ENCODE results near the gene MED13L.

Gene MED13L

DNA sequence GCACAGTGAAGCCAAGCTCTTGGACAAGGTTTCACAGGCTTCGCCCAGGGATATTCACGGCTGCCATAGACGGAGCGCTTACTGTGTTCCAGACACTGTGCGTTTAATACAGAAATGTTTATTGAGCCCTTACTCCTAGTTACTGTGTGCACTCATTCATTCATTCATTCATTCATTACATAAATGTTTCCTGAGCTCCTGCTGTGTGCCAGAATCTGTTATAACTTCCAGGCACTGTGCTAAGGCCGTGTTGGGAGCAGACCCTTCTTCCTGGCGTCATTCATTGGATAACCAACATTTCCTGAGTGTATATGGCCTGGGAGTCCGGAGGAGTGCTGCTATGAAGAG lies 760 bp upstream of the MED13L start:
- no peak for DNase-seq (ENCODE audit: low spot score)

DNA sequence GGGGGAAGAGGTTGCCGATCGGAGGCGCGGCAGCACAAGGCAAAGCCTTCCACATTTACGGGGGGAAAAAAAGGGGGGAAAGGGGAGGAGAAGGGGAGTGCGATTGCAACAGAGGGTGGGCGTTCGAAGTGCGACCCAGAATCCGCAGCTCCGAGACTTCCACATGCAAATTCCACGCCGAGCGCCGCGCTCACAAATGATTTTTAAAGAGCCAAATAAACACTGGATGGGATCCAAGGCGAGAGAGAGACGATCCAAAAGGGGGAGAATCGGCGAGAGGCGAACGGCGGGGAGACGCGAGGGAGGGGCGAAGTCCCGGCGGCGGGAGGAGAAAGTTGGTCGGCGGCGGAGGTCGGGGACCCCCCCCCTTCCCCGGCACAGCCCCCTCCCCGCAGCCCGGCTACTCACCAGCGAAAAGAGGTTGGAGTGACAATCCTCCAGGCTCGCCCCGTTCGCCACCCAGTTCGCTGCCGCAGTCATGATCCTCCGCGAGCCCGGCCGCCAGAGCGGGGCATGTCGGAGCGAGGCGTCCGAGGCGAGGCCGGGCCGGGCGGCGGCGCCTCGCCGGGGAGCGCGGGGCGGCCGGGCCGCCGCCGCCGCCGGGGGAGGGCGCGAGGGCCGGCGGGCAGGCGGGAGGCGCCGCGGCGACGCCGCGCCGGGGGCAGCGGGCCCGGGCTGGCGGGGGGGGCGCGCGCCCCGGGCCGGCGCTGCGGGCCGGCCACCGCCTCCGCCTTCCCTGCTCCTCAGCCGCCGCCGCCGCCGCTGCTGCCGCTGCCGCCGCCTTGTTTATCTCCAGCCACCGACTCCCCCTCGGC lies 634 bp downstream of the MED13L start:
- DNase-seq (ENCODE audit: low spot score), result no peak

DNA sequence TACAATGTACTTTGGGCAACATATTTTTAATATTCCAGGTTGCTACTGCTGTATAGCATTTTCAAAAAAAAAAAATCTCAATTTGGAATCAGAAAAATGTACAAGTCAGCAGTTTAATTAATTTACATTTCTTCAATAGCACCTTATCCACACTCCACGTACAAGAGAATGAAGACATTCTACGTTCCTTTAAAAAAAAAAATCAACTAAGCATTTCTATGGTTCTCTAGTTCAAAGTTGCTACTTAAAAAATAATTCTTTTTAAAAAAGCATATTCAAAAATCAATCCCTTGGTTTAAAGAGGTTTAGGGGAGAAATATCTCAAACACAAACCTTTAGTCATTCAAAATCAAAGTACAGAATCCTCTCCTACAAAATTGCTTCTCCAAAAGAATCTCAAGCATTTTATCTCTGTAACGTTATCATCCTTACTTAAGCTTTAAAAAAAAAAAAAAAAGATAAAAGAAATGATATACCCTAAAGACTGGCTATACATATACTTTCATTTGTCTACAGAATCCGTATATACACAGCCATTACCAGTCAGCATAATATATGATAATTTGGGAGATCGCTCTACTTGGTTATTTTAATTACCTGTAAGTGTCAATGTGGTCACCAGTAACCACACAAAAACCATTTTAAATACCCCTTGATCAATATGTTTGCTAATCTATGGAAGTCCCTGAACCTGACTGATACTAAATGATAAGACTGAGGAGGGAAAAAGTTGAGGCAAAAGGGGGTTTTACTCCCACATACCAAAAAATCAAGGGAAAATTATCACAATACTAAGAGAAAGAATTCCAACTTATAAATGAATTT lies 2.7 kb downstream of the MED13L start:
- DNase-seq (ENCODE audit: low spot score), result no peak

DNA sequence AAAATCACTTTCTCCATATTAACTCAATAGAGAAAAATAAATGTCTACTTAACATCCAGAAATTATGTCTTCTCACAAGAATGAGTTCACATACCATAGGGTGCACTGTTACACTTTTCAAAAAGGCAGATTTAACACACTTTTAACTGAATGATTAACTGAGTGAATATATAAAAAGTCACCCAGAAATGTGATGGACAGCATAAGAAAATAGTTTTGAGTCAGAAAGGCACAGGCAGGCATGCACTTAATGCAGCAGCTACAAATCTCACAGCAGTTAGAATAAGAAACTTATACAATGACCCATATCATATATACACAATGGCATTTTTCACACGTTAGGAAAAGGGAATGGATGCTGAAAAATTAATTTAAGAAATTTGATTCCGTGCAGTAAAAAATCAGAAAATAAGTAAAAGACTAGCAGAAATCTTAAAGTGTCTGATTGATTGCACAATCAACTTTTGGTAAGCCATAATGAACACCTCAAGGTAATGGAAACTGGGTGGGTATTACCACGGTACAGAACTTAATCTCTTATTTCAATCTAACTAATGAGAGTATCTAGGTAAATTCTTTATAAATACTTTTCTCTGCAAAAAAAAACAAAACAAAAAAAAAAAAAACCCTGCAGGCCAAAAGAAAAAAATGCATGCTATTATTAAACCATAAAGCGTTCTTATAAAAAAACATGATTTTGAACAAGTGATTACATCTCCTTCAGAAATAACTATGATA lies 3.5 kb downstream of the MED13L start:
- no peak for DNase-seq (ENCODE audit: low spot score)

DNA sequence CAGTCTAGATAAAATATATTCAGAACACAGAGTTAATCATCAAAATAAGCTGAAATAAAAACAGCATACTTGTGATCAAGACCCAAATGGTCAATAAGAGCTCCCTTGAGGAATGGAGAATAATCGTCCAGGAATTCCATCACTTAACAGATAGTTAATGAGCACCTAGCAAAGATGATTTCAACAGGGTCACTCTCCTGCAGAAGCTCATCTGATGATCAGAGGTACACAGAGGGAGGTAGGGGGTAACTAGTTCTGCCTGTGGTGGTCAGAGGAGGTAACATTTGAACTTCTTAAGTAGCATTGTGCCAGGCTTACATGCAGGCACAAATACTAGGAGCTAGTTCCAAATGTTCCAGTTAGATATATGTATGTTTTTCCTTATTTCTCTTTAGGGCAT lies 9.5 kb downstream of the MED13L start:
- DNase-seq (ENCODE audit: low spot score), result no peak

DNA sequence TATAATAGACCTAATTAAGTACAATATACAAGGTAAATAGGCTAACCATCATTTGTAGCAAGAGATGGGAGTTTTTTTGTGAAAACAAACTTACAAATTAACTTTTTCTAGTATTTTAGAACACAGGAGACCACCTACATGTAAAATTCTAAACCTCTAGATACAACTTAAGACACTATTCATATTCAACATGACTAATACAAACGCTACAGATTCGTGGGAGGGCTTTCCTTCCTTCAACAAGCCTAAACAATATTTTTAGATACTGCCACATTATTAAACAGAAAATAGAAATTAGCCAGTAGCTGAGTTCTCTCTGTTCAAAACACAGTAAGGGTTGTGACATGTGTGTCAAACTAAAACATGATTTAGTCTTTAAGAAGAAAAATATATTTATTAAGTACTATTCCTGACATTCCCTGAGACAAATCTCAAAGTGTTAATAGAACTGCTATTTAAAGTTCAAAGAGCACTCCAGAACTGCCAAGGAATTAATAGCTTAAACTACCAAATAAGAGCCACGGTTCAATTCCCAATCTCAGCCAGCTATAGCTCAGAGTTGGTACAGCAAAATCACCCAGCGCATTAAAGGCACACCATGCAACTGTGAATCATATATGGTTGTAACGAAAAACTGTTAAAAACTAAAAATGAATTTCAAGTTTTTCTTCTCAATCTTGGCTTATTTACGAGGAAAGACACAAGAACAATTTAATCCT lies 10.7 kb downstream of the MED13L start:
- no peak for DNase-seq (ENCODE audit: low spot score)

DNA sequence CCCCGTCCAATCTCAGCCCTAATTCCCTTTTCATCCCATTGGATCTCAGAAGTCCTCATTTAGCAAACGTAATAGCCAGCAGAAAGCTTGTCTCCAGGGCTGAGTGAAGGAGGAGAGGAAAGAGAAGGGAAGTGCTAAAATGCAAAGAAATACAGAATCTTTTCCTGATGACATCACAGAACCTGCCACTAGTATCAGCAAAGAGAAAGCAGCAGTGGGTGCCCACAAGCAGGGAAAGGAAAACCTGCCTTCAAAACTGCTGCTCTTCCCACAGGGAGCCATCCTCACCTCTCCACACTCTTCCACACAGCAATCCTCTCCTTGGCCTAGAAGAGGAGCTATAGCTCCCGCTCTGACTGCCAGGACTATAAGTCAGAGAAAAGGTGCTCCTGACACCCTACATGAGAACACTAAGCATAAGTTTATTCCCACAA lies 11.3 kb downstream of the MED13L start:
- no peak for DNase-seq (ENCODE audit: low spot score)

DNA sequence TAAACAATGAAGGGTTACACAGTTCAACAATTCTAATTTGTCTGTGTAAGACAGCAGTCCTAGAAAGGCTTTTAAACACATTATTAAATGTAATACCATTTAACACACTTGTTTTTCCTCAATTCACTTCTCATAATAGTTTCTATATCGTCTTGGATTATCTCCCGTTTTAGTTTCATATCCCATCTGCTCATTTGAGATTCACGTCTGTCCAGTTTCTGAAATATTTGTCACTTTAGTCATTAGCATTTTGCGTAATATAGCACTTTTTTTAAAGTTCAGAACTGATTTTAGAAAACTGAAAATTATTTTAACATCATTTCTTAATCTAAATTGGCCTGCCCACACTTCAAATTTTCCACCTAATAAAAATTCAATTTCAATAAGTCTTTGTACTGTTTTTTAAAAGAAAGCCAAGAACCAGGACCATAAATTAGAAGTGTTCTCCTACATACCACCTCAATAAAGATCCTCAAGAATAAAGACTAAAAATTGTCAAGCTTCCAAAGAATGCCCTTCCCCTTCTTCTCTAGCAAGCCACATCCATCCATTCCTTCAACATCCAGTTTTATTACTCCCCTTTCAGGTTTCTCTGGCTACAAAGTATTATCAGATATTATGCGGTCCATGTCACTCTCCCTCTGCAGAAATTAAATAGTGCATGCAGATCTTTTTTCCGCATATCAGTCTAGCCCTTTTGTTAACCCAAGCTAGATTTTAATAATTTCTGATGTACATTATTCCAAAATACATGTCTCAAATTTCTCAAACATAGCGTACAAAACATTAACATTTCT lies 11.9 kb downstream of the MED13L start:
- DNase-seq (ENCODE audit: low spot score), result no peak

DNA sequence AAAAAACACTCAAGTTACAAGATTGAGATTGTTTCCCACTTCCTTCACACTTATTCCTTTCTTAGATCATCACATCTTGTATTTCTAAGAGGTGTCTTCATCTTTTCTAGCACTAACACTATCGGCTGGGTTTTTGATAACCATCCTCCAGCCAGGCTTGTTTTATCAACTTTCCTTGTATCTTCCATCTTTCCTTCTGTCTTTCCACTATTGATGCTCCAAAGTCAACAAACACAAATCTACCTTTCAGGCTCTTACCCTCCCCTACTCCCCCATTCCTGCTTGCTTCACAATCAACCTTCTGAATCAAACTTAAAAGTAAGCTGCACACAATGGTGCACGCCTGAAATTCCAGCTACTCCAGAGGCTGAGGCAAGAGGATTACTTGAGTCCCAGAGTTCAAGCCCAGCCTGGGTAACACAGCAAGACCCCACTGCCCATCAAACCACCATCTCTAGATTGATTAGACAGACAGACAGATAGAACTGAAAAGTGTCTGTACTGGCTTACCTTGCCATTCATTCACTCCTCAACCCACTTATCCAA lies 12.9 kb downstream of the MED13L start:
- no peak for DNase-seq (ENCODE audit: low spot score)

DNA sequence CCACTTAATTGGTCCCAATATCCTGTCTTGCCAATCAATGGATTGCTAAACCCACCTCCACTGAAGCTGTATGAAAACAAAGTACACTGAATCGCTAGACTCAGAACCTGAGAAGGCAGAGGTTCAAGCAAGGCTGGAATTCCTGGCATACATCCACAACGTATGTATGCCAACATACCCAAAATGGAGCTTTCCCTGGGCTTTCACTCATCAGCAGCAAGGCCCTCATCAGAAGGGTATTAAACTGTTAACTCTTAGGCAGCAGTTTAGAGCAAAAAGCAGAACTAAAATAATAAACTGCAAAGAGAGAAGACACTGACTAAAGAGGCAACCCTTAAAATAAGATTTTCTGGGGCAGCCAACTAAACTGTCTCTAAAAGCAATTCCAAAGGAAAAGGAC lies 13.6 kb downstream of the MED13L start:
- no peak for DNase-seq (ENCODE audit: low spot score)

DNA sequence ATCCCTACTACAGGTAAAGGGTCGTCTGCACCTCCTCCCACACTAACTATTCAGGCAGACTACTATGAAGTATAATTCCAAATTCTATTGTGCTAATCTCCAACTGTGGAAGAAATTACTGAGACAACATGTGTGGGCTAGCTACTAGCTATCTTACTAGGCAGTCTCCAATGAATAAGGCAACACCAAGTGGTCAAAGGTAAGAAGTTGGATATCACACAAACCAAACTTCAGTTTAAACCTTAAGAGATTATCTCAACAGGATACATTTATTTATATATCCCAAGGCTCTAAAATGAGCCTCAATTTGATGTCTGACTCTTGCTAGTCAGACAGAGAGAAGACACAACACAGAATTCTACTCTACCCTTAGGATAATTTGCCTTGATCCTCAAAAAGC lies 14.1 kb downstream of the MED13L start:
- no peak for DNase-seq (ENCODE audit: low spot score)

DNA sequence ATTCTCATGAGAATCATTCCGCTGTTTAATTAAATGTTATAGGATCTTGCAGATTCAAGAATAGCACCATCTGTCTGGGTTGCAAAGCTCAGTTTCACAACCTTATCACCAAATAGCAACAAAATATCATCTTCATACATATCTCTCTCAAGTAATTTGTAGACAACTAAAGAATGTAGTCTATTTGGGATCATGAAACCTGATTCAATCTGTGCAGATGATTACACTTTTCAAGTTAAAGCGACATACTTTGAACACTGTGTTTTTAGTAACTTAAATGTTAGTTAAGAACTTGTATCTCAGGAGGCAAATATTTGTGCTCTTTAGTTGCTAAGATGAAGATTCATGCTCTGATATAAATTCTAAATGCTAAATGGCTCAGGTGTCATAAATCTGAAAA lies 14.8 kb downstream of the MED13L start:
- DNase-seq (ENCODE audit: low spot score), result no peak

DNA sequence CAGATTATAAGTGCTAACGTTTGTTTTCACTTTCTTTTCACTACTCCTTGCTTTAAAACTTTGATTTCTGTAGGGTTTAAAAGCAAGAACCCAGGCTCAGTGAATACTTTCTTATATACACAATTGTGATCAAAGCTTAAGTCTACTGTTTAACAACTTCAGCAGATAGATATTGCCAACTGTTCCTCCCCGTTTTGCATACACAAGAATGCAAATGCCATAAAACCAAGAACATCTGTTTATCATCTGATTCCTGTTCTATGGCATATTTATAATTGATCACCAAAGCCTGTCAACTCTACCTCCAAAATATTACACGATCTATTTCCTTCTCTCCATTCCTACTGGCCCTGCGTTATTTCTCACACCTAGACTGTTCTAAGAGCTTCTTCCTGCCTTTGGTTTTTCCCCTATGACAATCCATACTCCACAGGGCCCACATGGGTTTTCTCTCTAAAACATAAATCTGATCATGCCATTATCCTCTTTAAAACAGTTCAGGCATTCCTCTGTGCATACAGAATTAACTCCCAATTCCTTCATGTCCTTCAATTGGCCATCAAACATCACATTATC lies 15.9 kb downstream of the MED13L start:
- no peak for DNase-seq (ENCODE audit: low spot score)

DNA sequence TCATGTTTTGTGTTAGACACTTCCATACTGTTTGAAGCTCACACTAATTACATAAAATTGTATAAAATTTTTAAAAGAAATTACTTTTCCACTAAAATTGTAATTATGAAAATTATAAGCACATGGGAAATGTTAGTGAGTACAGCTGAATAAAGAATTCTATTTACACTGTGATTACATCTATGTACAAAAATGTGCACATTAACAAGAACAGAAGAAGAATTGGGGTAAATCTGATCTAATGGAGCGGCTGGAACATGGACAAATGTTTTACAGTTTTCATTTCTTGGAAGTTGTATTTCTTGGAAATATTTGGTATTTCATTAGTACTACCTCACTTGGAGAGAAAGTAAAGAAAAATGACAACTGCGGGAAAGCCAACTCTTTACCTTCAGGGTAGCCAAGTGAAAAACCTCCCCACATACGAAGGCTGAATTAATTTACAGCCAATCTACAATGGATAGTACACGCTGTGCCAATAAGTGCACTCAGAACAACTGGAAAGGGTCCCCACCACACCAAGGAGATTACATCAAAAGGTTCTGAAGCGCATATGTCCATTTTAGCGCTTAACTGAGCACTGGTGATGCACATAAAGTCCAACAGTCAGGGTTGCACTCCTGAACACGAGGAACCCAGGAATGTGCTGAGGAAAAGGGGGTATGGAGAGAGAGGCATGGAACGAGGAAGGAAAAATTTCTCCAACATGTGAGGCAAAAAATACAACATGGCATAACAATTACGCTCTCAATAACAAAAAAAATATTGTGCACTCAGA lies 17.5 kb downstream of the MED13L start:
- no peak for DNase-seq (ENCODE audit: low spot score)

DNA sequence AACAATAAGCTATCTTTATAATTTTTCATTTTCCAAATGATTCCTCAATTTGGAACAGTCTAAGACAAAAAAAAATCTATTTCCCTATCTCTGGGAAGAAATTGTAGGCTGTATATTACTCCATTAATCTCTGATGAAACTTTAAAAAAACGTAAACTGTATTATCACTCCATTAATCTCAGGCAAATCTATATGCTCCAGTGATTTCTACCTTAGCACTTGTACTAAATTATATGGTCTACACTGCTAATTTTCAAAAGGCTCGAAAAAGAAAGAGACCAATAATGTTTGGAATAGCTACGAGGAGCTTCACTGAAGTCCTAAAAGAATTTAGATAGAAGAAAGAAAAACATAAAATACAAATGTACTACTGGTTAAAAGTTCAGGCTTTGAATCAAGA lies 19.7 kb downstream of the MED13L start:
- no peak for DNase-seq (ENCODE audit: low spot score)

DNA sequence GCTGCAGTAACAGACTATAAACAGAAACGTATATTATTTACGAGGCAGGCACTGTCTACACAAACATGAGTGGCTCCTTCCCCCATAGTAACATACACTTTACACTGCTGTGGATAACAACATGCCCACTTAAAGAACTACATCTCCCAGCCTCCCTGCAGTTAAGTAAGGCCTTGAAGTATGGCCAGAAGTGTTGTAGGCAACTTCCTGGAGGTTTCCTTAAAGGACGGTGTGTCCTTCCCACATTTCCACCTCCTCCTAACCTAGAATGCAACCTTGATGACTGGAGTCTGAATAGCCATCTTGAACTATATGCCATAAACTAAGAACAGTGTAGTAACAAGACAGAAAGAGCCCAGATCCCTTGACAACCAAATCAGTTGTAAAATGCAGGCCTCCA lies 20.3 kb downstream of the MED13L start:
- DNase-seq (ENCODE audit: low spot score), result no peak

DNA sequence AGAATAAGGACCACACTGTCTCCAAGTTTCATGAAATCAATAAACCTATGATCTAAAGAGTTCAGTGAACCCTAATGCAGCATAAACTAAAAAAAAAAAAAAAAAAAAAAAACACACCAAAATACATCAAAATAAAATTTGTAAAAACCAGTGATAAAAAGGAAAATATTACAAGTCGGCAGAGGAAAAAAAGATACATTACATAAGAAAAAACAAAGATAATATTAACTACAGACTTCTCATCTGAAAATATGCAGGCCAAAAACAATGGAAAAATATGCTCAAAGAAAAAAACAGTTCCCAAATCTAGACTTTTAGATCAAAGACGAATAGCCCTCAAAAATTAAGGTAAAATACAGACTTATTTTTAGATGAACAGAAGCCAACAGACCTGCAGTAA lies 27.6 kb downstream of the MED13L start:
- DNase-seq (ENCODE audit: low spot score), result no peak

DNA sequence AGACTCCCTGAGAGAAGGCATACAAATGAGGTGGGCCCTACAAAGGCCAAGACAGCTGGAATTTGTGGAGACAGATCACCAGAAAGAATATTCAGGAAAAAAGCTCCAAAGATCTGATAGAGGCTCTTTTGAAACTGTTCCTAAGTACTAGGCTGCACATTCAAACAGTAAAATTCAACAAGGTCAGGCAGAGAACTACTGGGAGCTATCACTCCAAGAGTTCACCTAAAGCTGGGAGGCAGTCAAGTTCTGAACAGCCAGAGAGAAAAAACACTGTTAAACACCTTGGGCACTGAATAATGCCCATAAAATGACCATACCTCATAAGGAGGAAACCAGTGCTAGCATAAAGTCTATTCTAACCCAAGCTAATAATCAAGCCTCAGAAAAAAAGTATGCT lies 28.6 kb downstream of the MED13L start:
- no peak for DNase-seq (ENCODE audit: low spot score)

DNA sequence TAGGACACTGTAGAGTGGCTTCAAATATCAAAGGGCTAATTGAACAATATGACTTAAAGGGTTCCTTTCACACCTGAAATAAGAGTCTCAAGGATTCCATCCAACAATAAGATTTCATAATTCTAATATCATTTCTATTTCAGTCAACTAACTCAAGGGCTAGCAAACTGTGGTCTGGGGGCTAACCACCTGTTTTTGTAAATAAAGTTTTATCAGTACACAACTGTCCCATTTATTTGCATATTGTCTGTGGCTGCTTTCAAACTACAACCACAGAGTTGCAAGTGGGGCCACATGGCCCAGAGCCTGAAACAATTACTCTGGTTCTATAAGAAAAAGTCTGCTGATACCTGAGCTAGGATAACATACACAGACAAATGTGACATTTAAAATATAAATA lies 29.1 kb downstream of the MED13L start:
- DNase-seq (ENCODE audit: low spot score), result no peak

DNA sequence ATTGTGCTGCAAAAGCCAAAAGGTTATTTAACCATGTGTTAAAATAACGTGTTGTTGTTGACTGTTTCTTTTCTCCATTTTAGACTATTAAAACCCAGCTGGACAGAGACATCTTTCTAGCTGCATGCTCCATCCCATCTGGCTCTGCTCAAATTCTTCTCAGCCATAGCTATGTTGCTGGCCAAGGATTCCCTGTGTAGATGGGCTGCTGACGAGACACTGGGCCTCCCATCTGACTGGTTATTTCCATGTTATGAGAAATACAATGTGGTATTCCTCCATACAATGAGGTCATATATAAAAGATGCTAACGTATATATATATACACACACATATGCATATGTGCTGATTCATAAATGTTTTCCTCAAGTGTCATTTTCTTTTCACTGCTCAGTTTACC lies 30.1 kb downstream of the MED13L start:
- DNase-seq (ENCODE audit: low spot score), result no peak

All from kidney capillary endothelial cell (primary cell).